CD4-positive, alpha-beta T cell (primary cell): ENCODE results near the gene PRRX1. TPM values are rescaled to one million over a fixed set of nuclear protein-coding genes. Genes with fewer than 3 reads are reported as not detected.

Source experiments
- ATAC-seq: fragments of 200-7000 bp; cut with Tn5 transposase; one replicate; pipeline ENCODE4 v1.10.0; 2022; ENCODE audit warnings: mild to moderate bottlenecking; ENCODE audit not compliant: poor library complexity
- CTCF ChIA-PET: fragments of 350-600 bp; sonication (Branson Sonifier 250); formaldehyde crosslinking; loops from one replicate; lab custom pipeline; 2021; ENCODE audit warnings: antibody characterized with exemption, inconsistent platforms; lab: Charles Lee
- POLR2A ChIA-PET: fragments of 350-600 bp; sonication (Branson Sonifier 250); formaldehyde crosslinking; loops from one replicate; lab custom pipeline; 2021; ENCODE audit warnings: antibody characterized with exemption, inconsistent platforms; lab: Charles Lee
- DNase-seq, 14 experiments: peaks; one replicate each; pipeline ENCODE4 v3.0.0-alpha.2; 2013 to 2020; ENCODE audit warnings: mixed read lengths in 2 of 14
- H3K27ac ChIP-seq, 2 donors: one replicate each; pipeline versions ENCODE4 v1.5.1 to v1.7.0; 2013; ENCODE audit warnings: low read length in 2 of 2, low read depth in 1 of 2, mild to moderate bottlenecking in 1 of 2
- H3K27me3 ChIP-seq, 2 experiments: 1 replicate in 1 of 2; 2 replicates in 1 of 2; pipeline versions ENCODE4 v1.6.1 to v1.7.0; 2013; ENCODE audit warnings: low read length in 2 of 2, control low read depth in 1 of 2, mild to moderate bottlenecking in 1 of 2, moderate library complexity in 1 of 2; ENCODE audit not compliant: insufficient read depth in 2 of 2, control insufficient read depth in 1 of 2
- H3K36me3 ChIP-seq: one replicate; pipeline ENCODE4 v1.6.1; 2013; ENCODE audit warnings: low read length, control low read depth; ENCODE audit not compliant: insufficient read depth
- H3K4me1 ChIP-seq: one replicate; pipeline ENCODE4 v1.6.1; 2013; ENCODE audit warnings: low read length, control low read depth; ENCODE audit not compliant: insufficient read depth
- H3K4me3 ChIP-seq: one replicate; pipeline ENCODE4 v1.5.1; 2013; ENCODE audit warnings: mild to moderate bottlenecking, low read length, moderate library complexity
- H3K9me3 ChIP-seq, 2 experiments: 1 replicate in 1 of 2; 2 replicates in 1 of 2; pipeline versions ENCODE4 v1.6.1 to v1.7.0; 2013; ENCODE audit warnings: low read length in 2 of 2, mild to moderate bottlenecking in 2 of 2, control low read depth in 1 of 2, moderate library complexity in 1 of 2; ENCODE audit not compliant: control insufficient read depth in 1 of 2, insufficient read depth in 1 of 2
- H3K27ac Mint-ChIP-seq: one replicate; pipeline ENCODE4 v1.8.0; 2020; ENCODE audit warnings: mixed read lengths
- H3K27me3 Mint-ChIP-seq: one replicate; pipeline ENCODE4 v1.8.0; 2021; ENCODE audit warnings: mixed read lengths
- H3K36me3 Mint-ChIP-seq: one replicate; pipeline ENCODE4 v1.8.0; 2021; ENCODE audit warnings: low read depth, mixed read lengths
- H3K4me1 Mint-ChIP-seq: one replicate; pipeline ENCODE4 v1.8.0; 2021; ENCODE audit warnings: low read depth, mixed read lengths
- H3K4me3 Mint-ChIP-seq: one replicate; pipeline ENCODE4 v1.8.0; 2020; ENCODE audit warnings: mild to moderate bottlenecking, mixed read lengths
- H3K9me3 Mint-ChIP-seq: one replicate; pipeline ENCODE4 v1.8.0; 2020; ENCODE audit warnings: mixed read lengths
- CTCF ChIP-seq: fragments of 200-600 bp; IDR thresholded peaks from one replicate; pipeline ENCODE4 v1.8.0; 2022; ENCODE audit warnings: antibody characterized with exemption, mild to moderate bottlenecking
- intact Hi-C, 2 experiments: fragments of 100-400 bp; cut with DNase I in 1 of 2; cut with micrococcal nuclease in 1 of 2; formaldehyde crosslinking; loops; one replicate each; pipeline versions ENCODE4 v1.15.1 to v1.9.0; 2023 to 2025; cut with DNase I, micrococcal nuclease
- total RNA-seq, 174 experiments: library from RNA in 2 of 174; stranded (reverse) in 2 of 174; gene quantifications; one replicate each; pipeline ENCODE4 v1.2.3 and lab custom pipeline; 2021 to 2026

Gene PRRX1
- total RNA-seq, 2 experiments from 2014 or later: not detected

DNA sequence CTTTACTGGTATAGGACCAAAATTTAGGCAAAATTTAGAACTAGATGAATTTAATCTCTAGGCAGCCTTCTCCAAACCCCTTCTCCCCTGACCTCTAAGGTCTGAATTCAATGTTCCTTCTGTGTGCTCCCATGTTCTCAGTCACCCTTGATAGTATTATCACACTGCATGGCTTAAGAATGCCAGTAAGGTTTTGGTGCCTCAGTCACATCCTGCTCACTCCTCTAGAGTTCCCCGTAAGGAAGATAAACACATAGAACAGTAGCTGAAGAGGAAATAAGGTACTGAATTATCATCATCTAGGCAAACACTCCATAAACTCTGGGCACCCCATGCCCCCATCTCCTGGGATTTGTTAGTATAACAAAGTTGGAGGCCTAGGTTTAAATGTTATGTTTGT lies 18.2 kb downstream of the PRRX1 start:
- Histone ChIP-seq H3K4me3 (no peak overlapping the region), H3K9me3 (no peaks in the 10 kb centered on the region), H3K36me3 (no peaks in the 10 kb centered on the region), H3K27me3 (peaks cover 5 to 22% of the 10 kb centered on the region in 2 experiments), H3K27ac (no peak overlapping the region), H3K4me1 (no peaks in the 10 kb centered on the region)
- H3K4me3 Mint-ChIP-seq: no peak overlapping the region
- no peaks in the 10 kb centered on the region for H3K4me1 Mint-ChIP-seq
- no peak overlapping the region for H3K27ac Mint-ChIP-seq
- H3K36me3 Mint-ChIP-seq: no peaks in the 10 kb centered on the region
- DNase-seq (no peak), ATAC-seq (no peak)
- no peaks in the 10 kb centered on the region for H3K9me3 Mint-ChIP-seq
- CTCF ChIA-PET: no interaction called here
- intact Hi-C loops: no loop called here
- POLR2A ChIA-PET: no interaction called here
- no peak for TF ChIP-seq CTCF
- peaks cover 66% of the 10 kb centered on the region for H3K27me3 Mint-ChIP-seq

GRCh38 chr1:170682809-170683208 lies 18.9 kb downstream of the PRRX1 start:
- no peaks in the 10 kb centered on the region for H3K9me3 ChIP-seq
- H3K36me3 Mint-ChIP-seq: no peaks in the 10 kb centered on the region
- H3K27ac Mint-ChIP-seq: no peak overlapping the region
- CTCF ChIA-PET: no interaction called here
- H3K27ac ChIP-seq: no peak overlapping the region
- no peaks in the 10 kb centered on the region for H3K36me3 ChIP-seq
- no peak overlapping the region for H3K4me3 ChIP-seq
- peaks cover 67% of the 10 kb centered on the region for H3K27me3 Mint-ChIP-seq
- H3K9me3 Mint-ChIP-seq: no peaks in the 10 kb centered on the region
- POLR2A ChIA-PET: no interaction called here
- no peak overlapping the region for H3K4me3 Mint-ChIP-seq
- intact Hi-C loops: no loop called here
- TF ChIP-seq CTCF: no peak
- H3K4me1 ChIP-seq: no peaks in the 10 kb centered on the region
- DNase-seq (no peak), ATAC-seq (no peak)
- peaks cover 8 to 23% of the 10 kb centered on the region in 2 experiments for H3K27me3 ChIP-seq
- H3K4me1 Mint-ChIP-seq: no peaks in the 10 kb centered on the region

DNA sequence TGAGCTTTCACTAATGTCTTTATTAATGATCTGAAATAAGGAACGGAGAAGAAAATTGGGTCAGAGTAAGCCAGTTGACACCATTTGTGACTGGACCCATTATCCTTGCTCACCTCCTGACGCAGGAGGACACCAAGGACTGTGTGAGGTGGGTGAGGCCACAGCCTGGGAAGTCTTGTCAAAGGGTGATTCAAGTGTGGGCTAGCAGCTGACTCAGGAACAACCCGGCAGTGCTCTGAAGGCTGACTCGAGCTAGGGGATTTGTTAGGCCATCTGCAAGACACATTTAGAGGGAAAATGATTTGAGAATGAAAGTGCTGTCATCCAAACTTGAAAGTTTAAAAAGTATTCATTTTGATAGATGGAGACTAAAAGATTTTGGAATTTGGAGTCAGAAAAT lies 21.2 kb downstream of the PRRX1 start:
- Mint-ChIP-seq H3K4me1 (no peaks in the 10 kb centered on the region), H3K4me3 (no peak overlapping the region), H3K27me3 (peaks cover 56% of the 10 kb centered on the region), H3K9me3 (no peaks in the 10 kb centered on the region), H3K27ac (no peak overlapping the region), H3K36me3 (no peaks in the 10 kb centered on the region)
- Histone ChIP-seq H3K4me3 (no peak overlapping the region), H3K36me3 (no peaks in the 10 kb centered on the region), H3K27ac (no peak overlapping the region), H3K27me3 (peaks cover 5 to 21% of the 10 kb centered on the region in 2 experiments), H3K9me3 (no peaks in the 10 kb centered on the region), H3K4me1 (no peaks in the 10 kb centered on the region)
- ATAC-seq (no peak), DNase-seq (no peak)
- POLR2A ChIA-PET: no interaction called here
- TF ChIP-seq CTCF: no peak
- CTCF ChIA-PET: no interaction called here
- intact Hi-C loops: loop anchor here in 1 of 2 experiments (5.0 kb wide), 1 partner anchor 627 kb away; the partner anchor contains the start of gene FMO4
